Measurements from ENCODE around the gene PLSCR3. TPM values are rescaled to one million over a fixed set of nuclear protein-coding genes. Genes with fewer than 3 reads are reported as not detected.

PLSCR3 gene
- total and polyA plus RNA-seq, 3 donors from 2014 or later: 13.6 to 19.4 (median 14.2) TPM

DNA sequence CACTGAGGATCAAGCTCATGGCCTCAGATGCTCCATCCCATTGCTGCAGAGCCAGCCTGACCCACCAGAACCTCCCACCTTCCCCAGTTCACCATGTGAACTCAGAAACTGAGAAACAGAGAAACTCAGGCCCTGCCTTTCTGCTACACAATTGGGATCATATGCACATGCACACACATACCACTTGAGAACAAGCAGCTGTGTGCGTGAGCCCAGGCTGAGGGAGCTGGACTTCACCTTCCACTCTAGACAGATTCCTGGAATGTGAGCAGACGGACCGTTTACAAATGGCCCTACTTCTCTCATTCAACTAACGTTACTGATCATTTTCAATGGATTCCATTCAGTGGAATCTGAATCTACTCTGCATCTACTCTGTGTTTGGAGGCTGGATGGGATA is 29.4 kb upstream of the PLSCR3 start:
- TF ChIP-seq POLR2A (IDR thresholded peaks at IDR 0.05): no peak
- TF ChIP-seq CTCF (IDR thresholded peaks at IDR 0.05): no peak
- H3K9me3 ChIP-seq: no peaks in the 10 kb centered on the region
- no peak overlapping the region for H3K27ac ChIP-seq
- H3K27me3 ChIP-seq: no peaks in the 10 kb centered on the region
- H3K4me3 ChIP-seq: no peak overlapping the region
- H3K36me3 ChIP-seq (ENCODE audit: low read depth, missing control alignments): no peaks in the 10 kb centered on the region
- no peak for DNase-seq
- intact Hi-C loops (cut with DNase I; ENCODE audit: low total_unique reads): no loop called here
- 77 to 84% methylated on average over 4 of the region's 4 CpGs for whole genome bisulfite sequencing, 2 donors
- H3K4me1 ChIP-seq: no peaks in the 10 kb centered on the region

DNA sequence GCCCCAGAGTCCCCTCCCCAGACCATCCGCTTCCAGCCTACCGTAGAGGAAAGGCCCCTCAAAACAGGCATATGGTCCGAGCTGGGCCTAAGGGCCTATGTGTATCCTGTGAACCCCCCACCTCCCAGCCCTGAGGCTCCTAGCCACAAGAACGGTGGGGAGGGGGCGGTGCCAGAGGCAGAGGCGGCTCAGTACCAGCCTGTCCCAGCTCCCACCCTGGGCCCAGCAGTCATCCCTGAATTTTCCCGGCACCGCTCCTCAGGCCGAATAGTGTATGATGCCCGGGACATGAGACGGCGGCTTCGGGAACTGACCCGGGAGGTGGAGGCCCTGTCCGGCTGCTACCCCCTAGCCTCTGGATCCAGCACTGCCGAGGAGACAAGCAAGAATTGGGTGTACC is 26.9 kb upstream of the PLSCR3 start:
- Histone ChIP-seq H3K4me1 (no peaks in the 10 kb centered on the region), H3K27me3 (no peaks in the 10 kb centered on the region), H3K4me3 (no peak overlapping the region), H3K9me3 (no peaks in the 10 kb centered on the region), H3K36me3 (ENCODE audit: low read depth, missing control alignments) (no peaks in the 10 kb centered on the region), H3K27ac (no peak overlapping the region)
- TF ChIP-seq POLR2A (IDR thresholded peaks at IDR 0.05): no peak
- TF ChIP-seq CTCF (IDR thresholded peaks at IDR 0.05): no peak
- 91 to 94% methylated on average over 15 to 16 of the region's 16 CpGs for WGBS, 2 donors
- intact Hi-C loops (cut with DNase I; ENCODE audit: low total_unique reads): no loop called here
- DNase-seq: no peak

DNA sequence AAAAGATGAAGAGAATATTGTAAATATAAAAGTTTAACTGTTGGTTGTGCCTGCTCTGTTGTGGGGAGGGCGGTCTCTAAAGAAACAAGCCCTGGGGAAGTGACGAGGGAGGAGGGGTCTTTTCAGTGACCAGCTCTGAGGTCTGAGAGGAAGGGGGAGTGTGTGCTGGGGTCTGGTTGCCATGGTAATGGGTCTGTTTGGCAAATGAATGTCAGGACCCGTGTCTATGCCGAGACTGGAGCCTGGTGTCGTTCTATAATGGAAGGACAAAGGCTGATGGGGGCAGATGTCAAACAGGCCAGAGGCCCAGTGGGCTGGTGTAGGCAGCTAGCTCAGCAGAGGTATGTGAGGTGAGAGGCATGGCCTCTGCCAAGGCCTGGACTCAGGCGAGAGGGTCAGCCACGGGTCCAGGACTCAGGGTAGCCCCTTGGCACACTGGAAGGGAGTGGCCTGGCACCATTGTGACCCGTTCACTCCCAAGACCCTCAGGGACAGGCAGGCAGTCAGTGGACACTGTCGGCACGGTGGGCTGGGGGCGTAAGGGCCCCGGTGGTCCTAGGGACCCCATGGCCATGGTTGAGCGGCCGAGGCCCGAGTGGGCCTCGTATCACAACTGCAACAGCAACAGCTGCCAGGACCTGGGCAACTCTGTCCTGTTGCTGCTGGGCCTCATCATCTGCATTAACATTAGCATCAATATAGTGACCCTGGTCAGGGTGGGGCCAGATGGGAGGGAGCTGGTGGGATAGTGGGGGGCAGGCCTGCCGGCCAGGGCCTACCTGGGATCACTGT is 25.7 kb upstream of the PLSCR3 start, which contains the start of gene SPEM1:
SPEM1 (plus strand) TSS at position 506 of the 792 bp plus-strand sequence; CDS start at position 567, 61 bp downstream.
- Histone ChIP-seq H3K4me3 (no peak within 1 kb of the TSS), H3K27ac (no peak within 1 kb of the TSS), H3K27me3 (no peaks in the 10 kb centered on the region), H3K9me3 (no peaks in the 10 kb centered on the region), H3K4me1 (no peaks in the 10 kb centered on the region), H3K36me3 (ENCODE audit: low read depth, missing control alignments) (no peaks in the 10 kb centered on the region)
- intact Hi-C loops (cut with DNase I; ENCODE audit: low total_unique reads): no loop called here
- DNase-seq: no peak
- TF ChIP-seq CTCF (IDR thresholded peaks at IDR 0.05) (no peak), POLR2A (IDR thresholded peaks at IDR 0.05) (no peak)
- WGBS, 2 donors: 79 to 81% methylated on average over 9 to 17 of the region's 17 CpGs

- Histone ChIP-seq H3K9me3 (no peaks in the 10 kb centered on the region), H3K27ac (no peak overlapping the region), H3K4me1 (no peaks in the 10 kb centered on the region), H3K4me3 (no peak overlapping the region), H3K36me3 (ENCODE audit: low read depth, missing control alignments) (no peaks in the 10 kb centered on the region), H3K27me3 (no peaks in the 10 kb centered on the region)
- 73 to 91% methylated on average over 5 to 18 of the region's 18 CpGs for WGBS, 2 donors
- intact Hi-C loops (cut with DNase I; ENCODE audit: low total_unique reads): no loop called here
- DNase-seq: no peak
- TF ChIP-seq CTCF (IDR thresholded peaks at IDR 0.05) (no peak), POLR2A (IDR thresholded peaks at IDR 0.05) (no peak)
Measured at GRCh38 chr17:7418472-7419152, 24.3 kb upstream of the PLSCR3 start.
